Esophagus squamous epithelium (tissue), 5 donors: ENCODE data around the gene BACH1. TPM values are rescaled to one million over a fixed set of nuclear protein-coding genes. Genes with fewer than 3 reads are reported as not detected.

Source experiments
- DNase-seq: peaks from one replicate; lab custom pipeline; 2025; lab: John Stamatoyannopoulos, UW
- H3K27ac ChIP-seq, 4 donors: fragments of 200-600 bp; sonication (generic); one replicate each; pipeline ENCODE4 v1.5.1; 2016 to 2019; ENCODE audit warnings: mild to moderate bottlenecking in 1 of 4
- H3K27me3 ChIP-seq, 4 donors: fragments of 200-600 bp; sonication (generic); 1 replicate in 3 of 4; 2 replicates in 1 of 4; pipeline versions ENCODE4 v1.5.1 to v1.6.0; 2017 to 2021; ENCODE audit warnings: antibody characterized with exemption in 1 of 4
- H3K36me3 ChIP-seq, 3 donors: fragments of 200-600 bp; sonication (generic); one replicate each; pipeline ENCODE4 v1.5.1; 2016 to 2019
- H3K4me1 ChIP-seq, 3 donors: fragments of 200-600 bp; sonication (generic); one replicate each; pipeline ENCODE4 v1.5.1; 2017 to 2019
- H3K4me3 ChIP-seq, 4 donors: fragments of 200-600 bp; sonication (generic); 1 replicate in 3 of 4; 2 replicates in 1 of 4; pipeline ENCODE4 v1.5.1; 2016 to 2019; ENCODE audit warnings: mild to moderate bottlenecking in 2 of 4, moderate library complexity in 1 of 4
- H3K9me3 ChIP-seq, 3 donors: fragments of 200-600 bp; sonication (generic); one replicate each; pipeline ENCODE4 v1.5.1; 2016 to 2019
- CTCF ChIP-seq, 6 experiments: fragments of 450-650 bp in 4 of 6; fragments of 200-600 bp in 2 of 6; sonication (generic) in 2 of 6; IDR thresholded peaks; one replicate each; pipeline ENCODE4 v1.5.1; 2016 to 2019; ENCODE audit warnings: antibody characterized with exemption in 6 of 6, mild to moderate bottlenecking in 4 of 6, moderate library complexity in 4 of 6
- POLR2A ChIP-seq, 4 donors: fragments of 450-650 bp; IDR thresholded peaks; one replicate each; pipeline ENCODE4 v1.6.1; 2017; ENCODE audit warnings: antibody characterized with exemption in 4 of 4, mild to moderate bottlenecking in 4 of 4, moderate library complexity in 3 of 4
- WGBS, 2 donors: methylation state at CpG; one replicate each; pipeline ENCODE4 v1.1.5; 2018; 5-methylcytosine and 5-hydroxymethylcytosine counted together
- intact Hi-C: fragments of 100-400 bp; cut with DNase I; formaldehyde crosslinking; loops from one replicate; pipeline ENCODE4 v1.15.0; 2022
- total RNA-seq, 4 donors: library from RNA; depleted of rRNA; stranded (reverse); fragments of >200 nt; gene quantifications; one replicate each; pipeline ENCODE4 v1.1.0, GENCODE V29; 2016
- donor health status: DM: yes; HTN: yes; CAD: no.

Gene BACH1
- total RNA-seq, 4 donors from 2014 or later: 39.6 to 54.6 (median 44.8) TPM

GRCh38 chr21:29264721-29265120 lies 34.0 kb upstream of the BACH1 start:
- TF ChIP-seq POLR2A (IDR thresholded peaks at IDR 0.05): no peak
- no peak for TF ChIP-seq CTCF (IDR thresholded peaks at IDR 0.05)
- no peak for DNase-seq
- Histone ChIP-seq H3K9me3 (no peaks in the 10 kb centered on the region), H3K27ac (no peak overlapping the region), H3K27me3 (no peaks in the 10 kb centered on the region), H3K36me3 (no peaks in the 10 kb centered on the region), H3K4me1 (peaks cover 0 to 18% (median 5%) of the 10 kb centered on the region in 3 donors), H3K4me3 (no peak overlapping the region)
- 59 to 67% methylated on average over 1 of the region's 1 CpG for WGBS, 2 donors
- intact Hi-C loops: no loop called here

- 55 to 58% methylated on average over 6 of the region's 6 CpGs for WGBS, 2 donors
- H3K36me3 ChIP-seq: no peaks in the 10 kb centered on the region
- no peaks in the 10 kb centered on the region for H3K27me3 ChIP-seq
- H3K4me1 ChIP-seq: peaks cover 0 to 15% (median 4%) of the 10 kb centered on the region in 3 donors
- H3K27ac ChIP-seq: peak overlapping the region in 3 of 4 donors; percentile 5 to 46 (median 15)
- intact Hi-C loops: no loop called here
- no peaks in the 10 kb centered on the region for H3K9me3 ChIP-seq
- TF ChIP-seq POLR2A (IDR thresholded peaks at IDR 0.05) (no peak), CTCF (IDR thresholded peaks at IDR 0.05) (no peak)
- no peak for DNase-seq
- no peak overlapping the region for H3K4me3 ChIP-seq
Measured at GRCh38 chr21:29265690-29266479, 32.8 kb upstream of the BACH1 start.

GRCh38 chr21:29267666-29268065 lies 31.1 kb upstream of the BACH1 start:
- Histone ChIP-seq H3K9me3 (no peaks in the 10 kb centered on the region), H3K27ac (no peak overlapping the region), H3K4me1 (no peaks in the 10 kb centered on the region), H3K27me3 (no peaks in the 10 kb centered on the region), H3K36me3 (no peaks in the 10 kb centered on the region), H3K4me3 (no peak overlapping the region)
- intact Hi-C loops: no loop called here
- DNase-seq: no peak
- TF ChIP-seq POLR2A (IDR thresholded peaks at IDR 0.05) (no peak), CTCF (IDR thresholded peaks at IDR 0.05) (no peak)

- DNase-seq: no peak
- H3K4me3 ChIP-seq: no peak overlapping the region
- no peaks in the 10 kb centered on the region for H3K27me3 ChIP-seq
- intact Hi-C loops: no loop called here
- H3K36me3 ChIP-seq: no peaks in the 10 kb centered on the region
- 85 to 89% methylated on average over 5 to 6 of the region's 6 CpGs for WGBS, 2 donors
- no peaks in the 10 kb centered on the region for H3K4me1 ChIP-seq
- TF ChIP-seq CTCF (IDR thresholded peaks at IDR 0.05) (no peak), POLR2A (IDR thresholded peaks at IDR 0.05) (no peak)
- H3K9me3 ChIP-seq: no peaks in the 10 kb centered on the region
- no peak overlapping the region for H3K27ac ChIP-seq
Measured at GRCh38 chr21:29271927-29272333, 26.8 kb upstream of the BACH1 start.

- no peak for DNase-seq
- Histone ChIP-seq H3K4me1 (no peaks in the 10 kb centered on the region), H3K27me3 (no peaks in the 10 kb centered on the region), H3K36me3 (no peaks in the 10 kb centered on the region), H3K9me3 (no peaks in the 10 kb centered on the region), H3K27ac (no peak overlapping the region), H3K4me3 (no peak overlapping the region)
- TF ChIP-seq POLR2A (IDR thresholded peaks at IDR 0.05) (no peak), CTCF (IDR thresholded peaks at IDR 0.05) (no peak)
- intact Hi-C loops: no loop called here
Measured at GRCh38 chr21:29277442-29277841, 21.3 kb upstream of the BACH1 start.
